HUES6 (cell line): ENCODE measurements around the gene CRYL1.
"Not testable (repeated sequence)": the region's sequence is repeated elsewhere in the genome, so short reads cannot be mapped to it uniquely, and the experiment has no call there.

Source experiments
- H3K27ac ChIP-seq: 2 replicates; pipeline ENCODE4 v1.7.0; 2013; ENCODE audit warnings: low read depth, mild to moderate bottlenecking, low read length, inconsistent platforms
- H3K27me3 ChIP-seq: 2 replicates; pipeline ENCODE4 v1.6.1; 2013; ENCODE audit warnings: low read length; ENCODE audit not compliant: control insufficient read depth, insufficient read depth
- H3K36me3 ChIP-seq: 2 replicates; pipeline ENCODE4 v1.6.1; 2013; ENCODE audit warnings: low read length; ENCODE audit not compliant: control insufficient read depth, insufficient read depth
- H3K4me1 ChIP-seq: 2 replicates; pipeline ENCODE4 v1.6.1; 2013; ENCODE audit warnings: low read length; ENCODE audit not compliant: control insufficient read depth, insufficient read depth
- H3K4me3 ChIP-seq: 2 replicates; pipeline ENCODE4 v1.5.1; 2013; ENCODE audit warnings: low read depth, low read length
- H3K9ac ChIP-seq: one replicate; pipeline ENCODE4 v1.6.1; 2013; ENCODE audit warnings: mild to moderate bottlenecking, low read length
- H3K9me3 ChIP-seq: 2 replicates; pipeline ENCODE4 v1.6.1; 2013; ENCODE audit warnings: low read depth, low read length; ENCODE audit not compliant: control insufficient read depth, insufficient read depth

The CRYL1 gene

DNA sequence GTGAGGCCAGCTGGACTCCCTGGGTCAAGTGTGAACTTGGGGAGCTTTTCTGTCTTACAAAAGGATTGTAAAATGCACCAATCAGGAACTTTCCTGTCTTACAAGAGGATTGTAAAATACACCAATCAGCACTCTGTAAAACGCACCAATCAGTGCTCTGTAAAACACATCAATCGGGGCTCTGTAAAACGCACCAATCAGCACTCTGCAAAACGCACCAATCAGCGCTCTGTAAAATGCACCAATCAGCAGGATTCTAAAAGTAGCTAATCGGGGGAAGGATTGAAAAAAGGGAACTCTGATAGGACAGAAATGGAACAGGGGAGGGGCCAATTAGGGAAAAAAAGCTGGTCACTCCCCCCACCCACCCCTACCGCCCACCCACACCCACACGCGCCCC lies 91.4 kb downstream of the CRYL1 start:
- H3K27me3 ChIP-seq, H3K27ac ChIP-seq: not testable (repeated sequence)

DNA sequence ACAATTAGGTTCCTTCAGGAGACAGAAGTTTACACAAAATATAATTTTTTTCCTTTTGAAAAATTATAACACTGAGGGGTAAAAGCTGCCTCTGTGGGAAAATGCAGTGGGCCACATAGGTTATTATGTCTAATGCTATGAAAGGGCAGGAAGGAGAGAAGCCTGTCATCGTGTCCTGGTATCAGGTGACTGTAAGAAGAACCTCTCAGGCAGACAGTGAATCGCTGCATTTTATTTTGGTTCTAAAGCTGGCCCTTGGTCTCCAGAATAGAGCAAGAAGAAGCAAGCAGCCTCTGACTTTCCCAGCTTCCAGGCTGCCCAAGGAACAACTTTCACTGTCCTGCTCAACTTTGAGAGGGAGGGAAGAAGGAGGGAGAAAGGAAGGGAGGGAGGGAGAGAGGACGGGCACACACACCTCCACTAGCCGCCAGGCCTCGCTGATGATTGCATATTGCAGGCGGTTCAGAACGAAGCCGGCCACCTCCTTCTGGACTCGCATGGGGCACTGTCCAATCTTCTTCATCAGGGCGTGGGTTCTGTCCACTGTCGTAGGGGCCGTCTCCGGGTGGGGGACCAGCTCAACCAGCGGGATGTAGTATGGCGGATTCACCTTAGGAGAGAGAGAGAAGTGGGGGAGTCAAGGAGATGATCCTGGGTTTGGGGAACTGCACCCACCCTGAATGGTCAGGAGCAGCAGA lies 93.8 kb downstream of the CRYL1 start:
- H3K4me3 ChIP-seq, result no peak overlapping the region
- H3K4me1 ChIP-seq, result peaks cover 3% of the 10 kb centered on the region; the same call in 1 of the 2 replicates
- no peak overlapping the region for H3K9ac ChIP-seq
- H3K27ac ChIP-seq, result no peak overlapping the region
- no peaks in the 10 kb centered on the region for H3K36me3 ChIP-seq
- H3K9me3 ChIP-seq, result no peaks in the 10 kb centered on the region
- H3K27me3 ChIP-seq, result no peaks in the 10 kb centered on the region

More for the DNA sequence above, 91.4 kb downstream of the CRYL1 start:
- H3K4me3 ChIP-seq, H3K9ac ChIP-seq, H3K36me3 ChIP-seq, H3K4me1 ChIP-seq, H3K9me3 ChIP-seq: not testable (repeated sequence)

DNA sequence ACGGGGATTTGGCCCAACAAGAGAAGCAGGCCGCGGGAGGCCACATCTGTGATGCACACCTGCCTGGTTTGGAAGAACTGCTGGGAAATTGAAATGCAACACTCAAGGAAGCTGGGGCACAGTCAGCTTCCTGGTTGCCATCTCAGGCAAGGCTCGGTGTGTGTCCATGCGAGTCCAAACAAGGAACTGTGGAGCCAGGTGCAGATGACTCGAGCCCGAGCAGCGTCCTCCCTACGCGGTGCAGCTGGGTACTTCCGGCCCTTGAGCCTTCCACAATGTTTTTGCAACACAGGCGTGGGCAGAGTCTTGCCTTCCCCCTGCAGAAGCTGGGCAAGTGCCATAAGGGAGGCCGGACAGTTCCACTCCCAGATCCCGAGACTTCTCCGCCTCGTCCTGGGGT lies 94.6 kb downstream of the CRYL1 start:
- Histone ChIP-seq H3K27ac (no peak overlapping the region), H3K9me3 (no peaks in the 10 kb centered on the region), H3K36me3 (no peaks in the 10 kb centered on the region), H3K4me3 (no peak overlapping the region), H3K9ac (no peak overlapping the region), H3K27me3 (no peaks in the 10 kb centered on the region), H3K4me1 (peaks cover 3% of the 10 kb centered on the region; the same call in 1 of the 2 replicates)

DNA sequence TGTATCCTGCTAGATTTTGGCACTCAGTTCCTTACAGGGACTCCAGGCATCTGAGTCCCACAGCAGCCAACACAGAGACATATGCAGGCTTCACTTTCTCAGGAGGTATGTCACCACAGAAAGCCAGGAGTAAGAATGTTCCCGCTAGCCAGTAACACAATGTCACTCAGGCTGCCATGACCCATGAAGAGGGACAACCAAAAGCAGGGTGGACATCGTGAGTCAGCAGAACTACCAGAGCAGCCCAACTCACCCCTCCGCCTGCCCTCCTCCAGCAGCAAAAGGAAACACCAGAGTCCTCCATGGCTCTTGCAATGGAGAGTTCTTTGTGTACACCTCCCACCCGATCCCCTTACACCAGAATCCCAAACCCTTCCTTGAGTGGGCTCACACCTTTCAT lies 95.4 kb downstream of the CRYL1 start:
- Histone ChIP-seq H3K4me1 (peaks cover 6% of the 10 kb centered on the region; the same call in 1 of the 2 replicates), H3K27ac (no peak overlapping the region), H3K36me3 (no peaks in the 10 kb centered on the region), H3K27me3 (no peaks in the 10 kb centered on the region), H3K9me3 (no peaks in the 10 kb centered on the region), H3K9ac (no peak overlapping the region), H3K4me3 (no peak overlapping the region)

DNA sequence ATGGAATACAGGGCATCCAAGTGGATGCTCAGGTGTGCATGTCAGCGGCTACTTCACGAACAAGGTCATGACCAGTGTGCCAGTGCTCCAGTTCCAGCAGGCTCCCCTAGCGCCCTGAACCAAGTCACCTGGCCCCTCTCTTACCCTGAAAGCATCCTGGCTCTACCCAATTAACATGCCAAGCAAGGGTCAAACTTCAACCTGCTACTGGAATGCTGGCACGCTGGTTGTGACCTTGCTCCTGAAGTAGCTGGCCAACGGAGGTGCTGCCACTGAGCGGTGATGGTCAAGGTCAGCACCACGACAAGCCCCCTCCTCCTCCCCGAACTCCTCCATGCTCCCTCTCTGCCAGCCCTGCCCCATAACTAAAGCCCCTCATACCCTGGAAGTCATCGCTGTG lies 96.0 kb downstream of the CRYL1 start:
- Histone ChIP-seq H3K9me3 (no peaks in the 10 kb centered on the region), H3K27me3 (no peaks in the 10 kb centered on the region), H3K36me3 (no peaks in the 10 kb centered on the region), H3K27ac (no peak overlapping the region), H3K9ac (no peak overlapping the region), H3K4me3 (no peak overlapping the region), H3K4me1 (peaks cover 6% of the 10 kb centered on the region; the same call in 1 of the 2 replicates)

DNA sequence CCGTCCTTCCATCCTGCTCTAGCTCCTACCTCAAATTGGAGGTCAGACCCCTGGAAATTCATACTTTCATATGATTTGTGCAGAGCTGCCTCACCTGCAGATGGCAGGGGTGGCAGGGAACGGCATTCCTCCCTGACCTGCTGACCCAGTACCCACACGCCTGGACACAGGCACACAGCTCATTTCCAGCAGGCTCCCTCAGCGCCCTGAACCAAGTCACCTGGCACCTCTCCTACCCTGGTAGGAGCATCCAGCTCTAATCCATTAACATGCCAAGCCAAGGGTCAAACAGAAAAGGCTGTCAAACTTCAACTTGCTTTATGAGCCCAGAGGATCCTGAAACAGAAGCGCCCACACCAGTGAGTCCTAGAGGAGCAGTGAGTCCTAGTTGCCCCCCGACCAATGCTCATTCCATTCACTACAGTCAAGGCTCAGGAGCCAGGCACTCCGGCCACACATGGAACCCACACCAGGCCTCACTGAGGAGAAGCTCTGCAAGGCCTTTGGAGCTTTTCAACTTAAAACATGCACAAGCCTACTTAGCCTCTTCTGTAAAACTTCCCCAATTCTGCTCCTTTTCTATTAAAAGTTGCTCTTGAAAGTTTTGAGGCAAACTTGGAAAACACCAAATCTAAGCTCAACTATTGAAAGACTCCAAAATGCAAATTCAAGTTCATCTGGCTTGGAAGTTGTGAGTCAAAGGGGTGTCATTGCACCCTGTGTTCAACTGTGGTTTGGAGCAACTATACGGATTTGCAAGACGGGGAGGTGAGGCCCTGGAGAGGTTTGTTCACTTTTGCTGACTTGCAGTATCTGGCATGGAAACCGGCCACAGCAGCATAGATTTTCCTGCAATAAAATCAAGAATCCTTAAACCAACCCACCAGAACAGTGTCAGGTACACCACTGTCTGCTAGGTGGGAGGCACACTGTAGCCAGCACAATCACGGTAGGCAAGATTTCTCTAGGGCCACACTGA lies 96.7 kb downstream of the CRYL1 start:
- H3K27ac ChIP-seq, result no peak overlapping the region
- no peak overlapping the region for H3K4me3 ChIP-seq
- no peak overlapping the region for H3K9ac ChIP-seq
- no peaks in the 10 kb centered on the region for H3K36me3 ChIP-seq
- H3K9me3 ChIP-seq, result no peaks in the 10 kb centered on the region
- no peaks in the 10 kb centered on the region for H3K27me3 ChIP-seq
- peaks cover 6% of the 10 kb centered on the region; the same call in 1 of the 2 replicates for H3K4me1 ChIP-seq

DNA sequence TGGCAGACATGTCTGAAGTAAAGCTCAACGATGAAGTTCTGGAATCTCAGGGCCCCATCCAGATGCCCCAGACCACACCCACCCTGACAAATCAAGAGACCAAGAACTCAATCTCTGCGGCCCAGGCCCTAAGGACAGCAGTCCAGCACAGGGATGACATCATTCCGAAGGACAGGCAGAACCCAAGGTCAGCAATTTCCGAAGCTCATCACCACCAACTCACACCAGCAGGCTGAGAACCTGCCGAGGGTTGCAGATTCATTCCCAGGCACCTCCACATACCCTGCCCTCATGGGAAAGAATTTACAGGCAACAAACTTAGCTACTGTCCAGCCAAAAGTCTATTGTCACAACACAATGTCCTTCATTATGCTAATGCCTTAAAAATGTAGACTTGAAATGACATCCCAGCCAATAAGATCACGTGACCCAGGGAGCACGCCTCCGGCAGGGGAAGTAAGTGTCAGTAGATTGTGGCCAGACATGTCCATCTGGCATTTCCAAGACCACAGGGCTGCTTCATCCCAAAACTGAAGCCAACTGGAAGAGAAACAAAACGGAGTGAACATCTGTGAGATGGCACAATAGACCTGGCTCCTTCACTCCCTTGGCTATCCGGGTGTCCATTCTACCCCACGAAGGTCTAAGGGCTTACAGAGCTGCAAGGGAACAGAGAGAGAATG lies 98.8 kb downstream of the CRYL1 start:
- no peaks in the 10 kb centered on the region for H3K36me3 ChIP-seq

DNA sequence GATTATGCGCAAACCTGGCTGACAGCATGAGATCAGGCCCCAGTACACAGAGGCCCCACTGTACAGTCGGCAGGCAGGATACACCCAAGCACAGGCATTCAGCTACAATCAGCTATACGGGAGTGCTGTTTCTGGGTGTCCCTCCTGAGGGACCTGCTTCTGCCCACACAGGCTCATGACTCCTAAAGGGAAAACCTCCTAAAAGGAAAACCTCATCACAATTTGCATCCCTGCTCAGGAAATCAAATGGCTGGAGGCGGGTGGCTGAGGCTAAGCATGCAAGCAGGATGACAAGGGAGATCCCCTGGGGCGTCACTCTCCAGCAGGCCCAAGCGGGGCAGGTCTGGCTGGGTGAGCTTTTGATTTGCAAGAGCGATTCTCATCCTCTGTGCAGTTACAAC lies 99.8 kb downstream of the CRYL1 start:
- Histone ChIP-seq H3K36me3 (no peaks in the 10 kb centered on the region), H3K9ac (no peak overlapping the region), H3K4me1 (peaks cover 6% of the 10 kb centered on the region; the same call in 1 of the 2 replicates), H3K27me3 (no peaks in the 10 kb centered on the region), H3K4me3 (no peak overlapping the region), H3K9me3 (no peaks in the 10 kb centered on the region), H3K27ac (no peak overlapping the region)

More for the DNA sequence above, 98.8 kb downstream of the CRYL1 start:
- Histone ChIP-seq H3K27me3 (no peaks in the 10 kb centered on the region), H3K9me3 (no peaks in the 10 kb centered on the region), H3K9ac (no peak overlapping the region), H3K4me1 (peaks cover 6% of the 10 kb centered on the region; the same call in 1 of the 2 replicates), H3K4me3 (no peak overlapping the region), H3K27ac (no peak overlapping the region)

DNA sequence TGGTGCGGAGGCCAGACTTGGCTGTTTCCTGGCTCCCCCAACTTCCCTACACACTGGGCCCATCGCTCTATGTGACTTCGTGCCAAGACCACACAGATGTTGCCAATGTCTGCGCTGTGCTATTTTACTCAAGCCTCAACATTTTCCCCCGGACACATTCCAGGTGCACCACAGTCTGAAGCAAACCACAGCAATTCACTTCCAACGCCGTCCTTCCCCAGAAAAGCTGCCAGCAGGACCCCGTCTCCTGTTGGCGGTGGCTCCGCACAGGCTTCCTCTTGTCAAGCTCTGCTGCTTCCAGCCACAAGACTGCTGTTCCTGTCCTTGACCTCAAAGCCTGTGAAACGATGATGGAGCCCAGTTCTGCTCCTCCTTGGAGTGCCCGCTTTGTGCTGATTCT lies 100.7 kb downstream of the CRYL1 start:
- Histone ChIP-seq H3K4me1 (peaks cover 6% of the 10 kb centered on the region; the same call in 1 of the 2 replicates), H3K9ac (no peak overlapping the region), H3K9me3 (no peaks in the 10 kb centered on the region), H3K4me3 (no peak overlapping the region), H3K36me3 (no peaks in the 10 kb centered on the region), H3K27me3 (no peaks in the 10 kb centered on the region), H3K27ac (no peak overlapping the region)

DNA sequence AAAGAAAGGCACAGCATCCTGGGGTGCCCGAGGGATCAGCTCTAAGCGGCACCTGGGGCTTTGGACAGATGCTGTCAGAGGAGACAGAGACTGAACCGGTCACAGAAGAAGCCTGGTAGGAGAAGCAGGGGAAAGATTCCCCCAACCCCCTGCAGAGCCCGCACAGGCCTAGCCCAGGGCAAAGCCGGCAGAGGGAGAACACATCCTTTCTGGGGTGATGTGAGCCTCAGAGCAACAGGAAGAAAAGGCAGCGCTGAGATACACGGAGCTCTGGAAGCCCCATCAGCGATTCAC lies 101.2 kb downstream of the CRYL1 start:
- peaks cover 6% of the 10 kb centered on the region; the same call in 1 of the 2 replicates for H3K4me1 ChIP-seq
- H3K4me3 ChIP-seq, result no peak overlapping the region
- H3K9ac ChIP-seq, result no peak overlapping the region
- H3K36me3 ChIP-seq, result no peaks in the 10 kb centered on the region
- no peaks in the 10 kb centered on the region for H3K27me3 ChIP-seq
- H3K27ac ChIP-seq, result no peak overlapping the region
- no peaks in the 10 kb centered on the region for H3K9me3 ChIP-seq
